Measurements from ENCODE around the gene OTUB2. TPM values are rescaled to one million over a fixed set of nuclear protein-coding genes. Genes with fewer than 3 reads are reported as not detected.

The OTUB2 gene
- total RNA-seq, 1 experiment from 2014 or later, result 7.7 TPM

DNA sequence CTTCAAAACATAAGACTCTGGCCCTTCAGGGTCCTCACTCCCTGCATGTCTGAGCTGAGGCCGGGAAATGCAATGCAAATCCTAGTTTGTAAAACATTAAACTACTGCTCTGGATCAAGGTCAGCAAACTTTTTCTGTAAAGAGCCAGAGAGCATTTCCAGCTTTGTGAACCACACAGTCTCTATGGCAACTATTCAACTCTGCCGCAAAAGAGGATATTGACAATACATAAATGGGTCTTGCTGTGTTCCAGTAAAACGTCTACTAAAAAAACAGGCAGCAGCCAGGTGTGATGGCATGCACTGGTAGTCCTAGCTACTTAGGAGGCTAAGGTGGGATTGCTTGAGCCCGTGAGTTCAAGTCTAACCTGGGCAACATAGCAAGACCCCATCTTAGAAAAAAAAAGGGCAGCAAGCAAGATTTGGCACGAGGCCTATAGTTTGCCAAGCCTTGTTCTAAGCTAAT lies 32.6 kb downstream of the OTUB2 start:
- CTCF ChIA-PET, result no interaction called here

DNA sequence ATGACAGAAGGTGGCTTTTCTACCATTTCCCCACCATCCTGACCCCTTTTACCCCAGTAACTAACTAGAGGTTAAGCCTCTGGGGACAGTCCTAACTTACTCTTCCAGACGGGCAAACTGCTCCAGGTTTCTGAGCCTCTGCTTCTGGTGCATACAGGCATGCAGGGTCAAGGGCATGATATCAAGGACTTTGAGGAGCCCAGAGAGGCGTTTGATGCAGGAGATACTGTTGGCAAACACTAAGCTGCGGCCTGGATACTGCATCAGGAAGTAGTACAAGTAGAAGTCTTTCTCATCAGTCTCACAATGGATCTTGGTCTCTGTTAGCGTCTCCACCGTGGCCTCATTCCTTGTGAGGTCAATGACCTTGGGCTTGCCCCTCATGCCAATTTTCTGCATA lies 33.9 kb downstream of the OTUB2 start:
- H3K27ac ChIP-seq (ENCODE audit: low read length), result no peak overlapping the region
- H4K20me1 ChIP-seq (ENCODE audit: low read length), result peaks cover 26% of the 10 kb centered on the region
- intact Hi-C loops (cut with micrococcal nuclease), result no loop called here
- no peak overlapping the region for H3K4me2 ChIP-seq (ENCODE audit: low read length)
- no peak for ATAC-seq
- H3F3A ChIP-seq (ENCODE audit: low read length, unreplicated experiment), result no peaks in the 10 kb centered on the region
- H3K9me2 ChIP-seq (replicated peaks; ENCODE audit: low read length), result no peaks in the 10 kb centered on the region
- H3K79me2 ChIP-seq (ENCODE audit: low read length), result peaks cover 45% of the 10 kb centered on the region
- CTCF ChIA-PET, result no interaction called here
- no peak overlapping the region for H3K4me3 ChIP-seq (ENCODE audit: low read length)
- H2AFZ ChIP-seq (ENCODE audit: low read length), result no peak overlapping the region
- POLR2A ChIA-PET (ENCODE audit: unreplicated experiment), result no interaction called here
- H3K9me3 ChIP-seq (ENCODE audit: low read length), result no peaks in the 10 kb centered on the region
- H3K36me3 ChIP-seq (ENCODE audit: low read depth, low read length), result peaks cover 64% of the 10 kb centered on the region
- TF ChIP-seq, protein P1, sequence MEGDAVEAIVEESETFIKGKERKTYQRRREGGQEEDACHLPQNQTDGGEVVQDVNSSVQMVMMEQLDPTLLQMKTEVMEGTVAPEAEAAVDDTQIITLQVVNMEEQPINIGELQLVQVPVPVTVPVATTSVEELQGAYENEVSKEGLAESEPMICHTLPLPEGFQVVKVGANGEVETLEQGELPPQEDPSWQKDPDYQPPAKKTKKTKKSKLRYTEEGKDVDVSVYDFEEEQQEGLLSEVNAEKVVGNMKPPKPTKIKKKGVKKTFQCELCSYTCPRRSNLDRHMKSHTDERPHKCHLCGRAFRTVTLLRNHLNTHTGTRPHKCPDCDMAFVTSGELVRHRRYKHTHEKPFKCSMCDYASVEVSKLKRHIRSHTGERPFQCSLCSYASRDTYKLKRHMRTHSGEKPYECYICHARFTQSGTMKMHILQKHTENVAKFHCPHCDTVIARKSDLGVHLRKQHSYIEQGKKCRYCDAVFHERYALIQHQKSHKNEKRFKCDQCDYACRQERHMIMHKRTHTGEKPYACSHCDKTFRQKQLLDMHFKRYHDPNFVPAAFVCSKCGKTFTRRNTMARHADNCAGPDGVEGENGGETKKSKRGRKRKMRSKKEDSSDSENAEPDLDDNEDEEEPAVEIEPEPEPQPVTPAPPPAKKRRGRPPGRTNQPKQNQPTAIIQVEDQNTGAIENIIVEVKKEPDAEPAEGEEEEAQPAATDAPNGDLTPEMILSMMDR (conservative IDR thresholded peaks at IDR 0.05; ENCODE audit: low read depth, low read length), result no peak
- TF ChIP-seq EZH2phosphoT487 (IDR thresholded peaks at IDR 0.05; ENCODE audit: borderline replicate concordance, low read length) (no peak), EZH2 (IDR thresholded peaks at IDR 0.05; ENCODE audit: low read length, unreplicated experiment) (no peak)
- H3K9ac ChIP-seq (ENCODE audit: low read length), result no peak overlapping the region
- BruUV-seq (replicated peaks), result TSS peak; percentile 32
- peaks cover 7% of the 10 kb centered on the region; the same call in 1 of the 2 replicates for H3K4me1 ChIP-seq (ENCODE audit: insufficient read depth, low read length)
- H3K27me3 ChIP-seq (ENCODE audit: low read length), result no peaks in the 10 kb centered on the region
- no peak for DNase-seq

More for the DNA sequence above, 32.6 kb downstream of the OTUB2 start:
- Histone ChIP-seq H2AFZ (ENCODE audit: low read length) (no peak overlapping the region), H3K27me3 (ENCODE audit: low read length) (no peaks in the 10 kb centered on the region), H3F3A (ENCODE audit: low read length, unreplicated experiment) (no peaks in the 10 kb centered on the region), H3K27ac (ENCODE audit: low read length) (no peak overlapping the region), H3K4me3 (ENCODE audit: low read length) (no peak overlapping the region), H3K9me3 (ENCODE audit: low read length) (no peaks in the 10 kb centered on the region), H3K36me3 (ENCODE audit: low read depth, low read length) (peaks cover 71% of the 10 kb centered on the region), H3K9me2 (replicated peaks; ENCODE audit: low read length) (no peaks in the 10 kb centered on the region), H3K79me2 (ENCODE audit: low read length) (peaks cover 32% of the 10 kb centered on the region), H3K9ac (ENCODE audit: low read length) (no peak overlapping the region), H3K4me2 (ENCODE audit: low read length) (no peak overlapping the region), H3K4me1 (ENCODE audit: insufficient read depth, low read length) (peaks cover 7% of the 10 kb centered on the region; the same call in 1 of the 2 replicates), H4K20me1 (ENCODE audit: low read length) (peaks cover 21% of the 10 kb centered on the region)
- TF ChIP-seq EZH2phosphoT487 (IDR thresholded peaks at IDR 0.05; ENCODE audit: borderline replicate concordance, low read length) (no peak), EZH2 (IDR thresholded peaks at IDR 0.05; ENCODE audit: low read length, unreplicated experiment) (no peak)
- TF ChIP-seq, protein P1 (conservative IDR thresholded peaks at IDR 0.05; ENCODE audit: low read depth, low read length), result no peak
- ATAC-seq, result no peak
- DNase-seq, result no peak
- intact Hi-C loops (cut with micrococcal nuclease), result no loop called here
- POLR2A ChIA-PET (ENCODE audit: unreplicated experiment), result no interaction called here
- BruUV-seq (replicated peaks), result no TSS peak

DNA sequence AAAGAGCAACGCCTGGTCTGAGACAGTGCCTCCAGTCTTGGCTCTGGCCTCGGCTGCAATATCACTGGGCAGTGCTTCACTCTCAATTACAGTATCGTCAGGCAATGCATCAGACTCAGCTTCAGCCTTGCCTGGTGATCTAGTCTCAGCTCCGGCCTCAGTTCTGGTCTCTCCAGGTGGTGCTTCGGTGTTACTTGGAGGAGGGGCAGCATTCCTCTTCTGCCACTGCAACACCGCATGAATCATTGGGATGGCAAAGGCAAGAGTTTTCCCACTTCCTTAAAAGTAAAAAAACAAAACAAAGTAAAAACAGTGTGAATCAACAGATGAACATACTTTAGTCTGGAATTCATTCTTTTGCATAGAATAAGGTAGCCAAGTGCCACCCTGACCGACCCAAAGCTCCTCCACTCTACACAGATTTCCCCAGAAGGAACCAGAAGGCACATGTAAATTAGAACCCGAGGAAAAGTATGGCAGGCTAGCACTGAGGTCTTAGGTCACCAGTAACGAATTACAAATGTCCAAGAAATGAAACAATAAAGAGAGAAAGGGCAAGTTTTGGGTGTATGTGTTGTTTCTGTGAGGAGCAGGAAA lies 36.3 kb downstream of the OTUB2 start:
- BruUV-seq (replicated peaks), result no TSS peak
- Histone ChIP-seq H2AFZ (ENCODE audit: low read length) (no peak overlapping the region), H3K36me3 (ENCODE audit: low read depth, low read length) (peaks cover 43% of the 10 kb centered on the region), H3K9ac (ENCODE audit: low read length) (no peak overlapping the region), H3K4me1 (ENCODE audit: insufficient read depth, low read length) (peaks cover 19% of the 10 kb centered on the region), H3K79me2 (ENCODE audit: low read length) (peaks cover 69% of the 10 kb centered on the region), H3K4me2 (ENCODE audit: low read length) (no peak overlapping the region), H3K27me3 (ENCODE audit: low read length) (no peaks in the 10 kb centered on the region), H3K9me2 (replicated peaks; ENCODE audit: low read length) (no peaks in the 10 kb centered on the region), H4K20me1 (ENCODE audit: low read length) (peaks cover 46% of the 10 kb centered on the region), H3F3A (ENCODE audit: low read length, unreplicated experiment) (no peaks in the 10 kb centered on the region), H3K9me3 (ENCODE audit: low read length) (no peaks in the 10 kb centered on the region), H3K27ac (ENCODE audit: low read length) (no peak overlapping the region), H3K4me3 (ENCODE audit: low read length) (no peak overlapping the region)
- ATAC-seq, result no peak
- CTCF ChIA-PET, result no interaction called here
- intact Hi-C loops (cut with micrococcal nuclease), result no loop called here
- no peak for DNase-seq
- POLR2A ChIA-PET (ENCODE audit: unreplicated experiment), result no interaction called here
- TF ChIP-seq, protein P1 (conservative IDR thresholded peaks at IDR 0.05; ENCODE audit: low read depth, low read length), result no peak
- TF ChIP-seq EZH2 (IDR thresholded peaks at IDR 0.05; ENCODE audit: low read length, unreplicated experiment) (no peak), EZH2phosphoT487 (IDR thresholded peaks at IDR 0.05; ENCODE audit: borderline replicate concordance, low read length) (no peak)

Data from PC-3 (cell line).